Activated CD4-positive, alpha-beta T cell treated with anti-CD3 and anti-CD28 coated beads, Interleukin-2, amount 50 U/mL, for 16 hours (primary cell): ENCODE data around the gene LITAF.
"Not testable (repeated sequence)": the region's sequence is repeated elsewhere in the genome, so short reads cannot be mapped to it uniquely, and the experiment has no call there.

Source experiments
- DNase-seq: peaks from one replicate; pipeline ENCODE4 v3.0.0-alpha.2; 2020

LITAF gene

DNA sequence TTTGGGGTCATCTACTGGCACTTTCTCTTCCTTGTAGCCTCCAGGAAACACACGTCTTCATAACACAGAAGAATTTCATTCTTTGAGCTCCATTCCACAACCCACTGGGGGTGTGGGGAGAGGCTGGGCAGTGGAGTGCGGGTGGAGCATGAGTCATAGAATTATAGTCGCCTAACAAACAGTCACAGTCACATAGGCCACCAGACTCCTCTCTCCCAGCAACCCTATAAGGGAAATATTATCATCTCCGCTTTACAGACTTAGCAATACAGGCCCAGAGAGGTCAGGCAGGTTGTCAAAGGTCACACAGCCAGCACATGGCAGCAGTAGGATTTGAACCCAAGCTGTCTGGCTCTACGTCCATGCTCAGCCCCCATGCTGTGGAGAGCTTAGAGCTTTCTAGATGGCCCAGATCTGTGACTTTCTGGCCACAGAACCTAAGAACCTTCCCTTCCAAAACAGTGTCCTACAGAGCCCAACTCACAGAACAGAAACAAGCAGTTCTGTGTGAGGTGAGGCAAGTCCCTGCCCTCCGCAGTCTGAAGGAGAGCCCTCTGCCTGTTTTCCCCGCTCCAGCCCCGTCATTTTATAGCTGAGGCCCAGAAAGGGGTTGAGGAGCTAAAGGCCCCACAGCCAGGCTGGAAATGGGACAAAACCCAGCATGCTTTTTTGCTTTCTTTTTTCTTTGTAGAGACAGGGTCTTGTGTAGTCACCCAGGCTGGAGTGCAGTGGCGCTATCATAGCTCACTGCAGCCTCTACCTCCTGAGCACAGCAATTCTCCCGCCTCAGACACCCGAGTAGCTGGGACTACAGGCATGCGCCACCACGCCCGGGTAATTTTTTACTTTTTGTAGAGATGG lies 10.7 kb upstream of the LITAF start:
- no peak for DNase-seq

DNA sequence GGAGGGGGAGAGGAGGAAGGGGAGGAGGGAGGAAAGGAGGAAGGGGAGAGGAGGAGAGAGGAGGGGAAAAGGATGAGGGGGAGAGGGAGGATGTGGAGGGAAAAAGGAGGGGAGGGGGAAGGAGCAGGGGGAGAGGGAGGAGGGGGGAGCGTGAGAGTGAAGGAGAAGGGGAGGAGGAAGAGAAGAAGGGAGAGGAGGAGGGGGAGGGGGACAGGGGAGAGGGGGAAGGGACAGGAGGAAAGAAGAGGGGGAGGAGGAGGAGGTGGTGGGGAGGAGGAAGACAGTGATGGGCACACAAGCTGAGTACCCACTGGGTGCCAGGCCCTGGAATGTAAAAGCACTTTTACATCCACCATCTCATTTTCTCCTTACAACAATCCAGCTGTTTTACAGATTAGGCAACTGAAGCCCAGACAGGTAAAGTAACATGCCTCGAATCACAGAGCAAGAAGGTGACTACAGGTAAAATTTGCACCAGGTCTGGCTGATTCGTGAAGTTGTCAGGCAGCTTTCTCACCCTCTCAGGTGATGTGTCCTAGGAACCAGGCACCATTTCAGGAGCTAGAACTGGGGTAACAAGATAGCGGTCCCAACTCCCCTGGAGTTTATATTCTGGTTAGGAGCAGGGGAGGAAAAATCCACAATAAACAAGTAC lies 10.0 kb upstream of the LITAF start:
- no peak for DNase-seq

DNA sequence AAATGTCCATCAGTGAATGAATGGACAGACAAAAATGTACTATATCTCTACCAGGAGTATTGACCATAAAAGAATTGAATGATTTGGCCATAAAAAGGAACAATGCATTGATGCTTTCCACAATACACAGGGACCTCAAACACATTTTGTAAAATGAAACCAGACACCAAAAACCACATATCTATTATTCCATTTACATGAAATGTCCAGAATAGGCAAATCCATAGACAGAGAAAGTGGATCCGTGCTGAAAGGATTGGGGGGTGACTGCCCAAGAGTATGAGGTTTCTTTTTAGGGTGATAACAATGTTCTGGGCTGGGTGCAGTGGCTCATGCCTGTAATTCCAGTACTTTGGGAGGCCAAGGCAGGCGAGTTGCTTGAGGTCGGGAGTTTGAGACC lies 6.9 kb upstream of the LITAF start:
- no peak for DNase-seq

GRCh38 chr16:11593076-11593475 lies 6.4 kb upstream of the LITAF start:
- DNase-seq = not testable (repeated sequence)

GRCh38 chr16:11591630-11592029 lies 4.9 kb upstream of the LITAF start:
- not testable (repeated sequence) for DNase-seq

DNA sequence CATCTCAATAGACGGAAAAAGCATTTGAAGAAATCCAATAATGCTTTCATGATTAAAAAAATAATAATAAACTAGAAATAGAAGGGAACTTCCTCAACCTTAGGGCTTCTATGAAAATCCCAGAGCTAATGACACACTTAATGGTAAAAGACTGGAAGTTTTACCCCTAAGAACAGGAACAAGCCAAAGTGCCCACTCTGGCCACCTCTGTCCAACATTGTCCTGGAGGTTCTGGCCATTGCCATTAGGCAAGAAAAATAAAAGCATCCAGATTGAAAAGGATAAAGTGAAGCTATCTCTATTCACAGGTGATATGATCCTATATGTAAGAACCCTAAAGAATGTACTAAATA lies 2.5 kb upstream of the LITAF start:
- DNase-seq = no peak

GRCh38 chr16:11588321-11589197 lies 1.8 kb upstream of the LITAF start:
- no peak for DNase-seq

DNA sequence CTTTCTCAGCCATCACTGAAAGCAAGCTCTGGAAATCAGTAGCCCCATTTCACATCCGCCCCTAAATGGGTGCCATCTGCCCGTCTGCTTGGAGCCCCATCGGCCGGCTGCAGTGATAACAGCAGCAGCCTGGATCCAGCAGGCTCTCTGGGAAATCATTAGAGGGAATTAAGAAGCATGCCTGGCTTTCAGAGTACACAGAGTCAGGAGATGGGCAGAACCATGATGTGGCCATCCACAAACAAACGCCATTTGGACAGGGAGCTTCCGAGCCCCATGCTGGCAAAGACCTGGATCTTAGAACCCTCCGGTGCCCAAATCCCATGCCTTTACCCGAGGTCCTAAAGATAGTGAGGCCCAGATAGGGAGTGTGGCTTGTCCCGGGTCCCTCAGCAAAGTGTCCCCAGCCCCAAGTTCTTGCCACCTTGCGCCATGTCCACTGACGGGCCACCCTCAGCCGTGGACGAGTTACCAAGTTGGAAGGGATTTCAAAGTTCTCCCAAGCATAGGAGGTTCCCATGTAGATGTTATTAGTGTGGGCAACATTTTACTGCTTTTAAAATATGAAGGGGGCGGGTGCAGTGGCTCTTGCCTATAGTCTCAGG lies 1.0 kb upstream of the LITAF start:
- DNase-seq = no peak

GRCh38 chr16:11586378-11586855 lies 302 bp downstream of the LITAF start:
- no peak for DNase-seq

GRCh38 chr16:11585460-11586377 lies 1.0 kb downstream of the LITAF start:
- no peak for DNase-seq

GRCh38 chr16:11583889-11584565 lies 2.7 kb downstream of the LITAF start:
- peak; percentile 30 for DNase-seq

- no peak for DNase-seq
Observed at GRCh38 chr16:11583166-11583565, 3.6 kb downstream of the LITAF start.

DNA sequence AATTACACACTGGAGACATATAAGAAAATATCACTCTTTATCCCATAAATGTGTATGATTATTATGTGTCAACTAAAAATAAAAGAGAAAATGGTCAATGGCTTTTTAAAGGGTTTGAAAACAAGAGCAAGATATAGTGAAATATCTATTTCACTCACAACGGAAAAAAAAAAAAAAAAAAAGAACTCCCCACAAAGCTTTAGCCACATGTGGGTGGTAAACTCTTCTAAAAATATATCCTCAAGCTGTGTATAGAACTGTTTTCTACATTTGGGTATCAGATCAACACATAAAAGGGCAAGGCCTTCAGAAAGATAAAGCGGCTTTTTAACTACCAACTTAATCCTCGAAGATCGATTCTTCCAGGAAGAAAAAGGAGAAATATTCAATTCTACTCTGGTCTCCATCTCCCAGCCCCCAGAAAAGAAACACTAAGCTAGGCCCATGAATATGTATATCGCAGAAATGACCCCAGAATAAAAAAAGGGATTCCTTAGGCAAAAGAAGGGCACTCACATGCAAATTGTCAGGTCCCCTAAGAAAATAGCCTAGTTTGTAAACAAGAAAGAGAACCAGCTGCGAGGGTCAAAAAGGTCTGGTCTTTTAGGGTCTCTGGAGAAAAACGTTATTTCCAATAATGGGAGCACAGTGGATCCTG lies 4.4 kb downstream of the LITAF start:
- no peak for DNase-seq

DNA sequence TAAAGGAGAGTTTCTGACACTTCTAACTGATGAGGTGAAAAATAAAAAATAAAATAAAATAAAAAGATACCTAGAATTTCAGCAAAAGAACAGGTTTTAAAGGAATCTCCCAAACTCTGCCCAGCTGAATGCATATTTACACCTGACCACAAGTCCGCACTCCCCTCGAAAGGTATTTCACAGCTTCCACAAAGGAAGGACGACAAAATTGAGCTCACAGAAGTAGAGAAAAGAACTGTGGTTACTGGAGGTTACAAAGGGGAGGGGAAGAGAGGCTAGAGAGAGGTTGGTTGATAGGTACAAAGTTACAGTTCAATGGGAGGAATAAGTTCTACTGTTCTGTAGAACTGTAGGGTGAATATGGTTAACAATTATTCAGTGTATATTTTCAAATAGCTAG lies 5.0 kb downstream of the LITAF start:
- no peak for DNase-seq

DNA sequence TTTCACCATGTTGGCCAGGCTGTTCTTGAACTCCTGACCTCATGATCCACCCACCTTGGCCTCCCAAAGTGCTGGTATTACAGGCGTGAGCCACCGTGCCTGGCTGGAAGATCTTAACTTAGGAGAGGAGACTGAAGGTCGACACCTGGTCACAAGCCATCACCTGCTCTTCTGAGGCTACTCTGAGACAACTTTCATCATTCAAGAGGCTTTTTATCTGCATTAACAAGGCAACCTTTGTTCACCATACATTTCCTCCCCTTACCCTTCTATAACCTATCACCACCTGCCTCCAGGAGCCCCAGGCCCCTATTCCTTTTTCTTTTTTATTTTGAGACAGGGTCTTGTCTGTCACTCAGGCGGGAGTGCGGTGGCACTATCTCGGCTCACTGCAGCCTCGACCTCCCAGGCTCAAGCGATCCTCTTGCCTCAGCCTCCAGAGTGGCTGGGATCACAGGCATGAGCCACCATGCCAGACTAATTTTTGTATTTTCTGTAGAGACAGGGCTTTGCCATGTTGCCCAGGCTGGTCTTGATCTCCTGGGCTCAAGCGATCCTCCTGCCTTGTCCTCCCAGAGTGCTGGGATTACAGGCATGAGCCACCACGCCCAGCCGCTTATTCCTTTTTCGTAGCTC lies 6.2 kb downstream of the LITAF start:
- no peak for DNase-seq

GRCh38 chr16:11577290-11577660 lies 9.4 kb downstream of the LITAF start:
- not testable (repeated sequence) for DNase-seq

GRCh38 chr16:11576427-11577289 lies 10.1 kb downstream of the LITAF start:
- DNase-seq = no peak

- no peak for DNase-seq
Observed at GRCh38 chr16:11575223-11575589, 11.5 kb downstream of the LITAF start.

GRCh38 chr16:11572301-11572995 lies 14.3 kb downstream of the LITAF start:
- no peak for DNase-seq
